HG03060 (cell line): ENCODE results near the gene P2RX4.
"Not testable (repeated sequence)": the region's sequence is repeated elsewhere in the genome, so short reads cannot be mapped to it uniquely, and the experiment has no call there.

Experiments used
- ATAC-seq: cut with Tn5 transposase; IDR thresholded peaks from one replicate; pipeline ENCODE4 v1.9.1; 2021; ENCODE audit warnings: low read depth, moderate number of reproducible peaks; ENCODE audit not compliant: unreplicated experiment

Gene P2RX4

GRCh38 chr12:121209624-121210572 is at the start of gene P2RX4:
TSS of gene P2RX4 (plus strand) at chr12:121210129. CDS start at chr12:121210165, 36 bp downstream.
- ATAC-seq, result peak; percentile 50

GRCh38 chr12:121162384-121162783 is 47.5 kb upstream of the P2RX4 start:
- no peak for ATAC-seq

DNA sequence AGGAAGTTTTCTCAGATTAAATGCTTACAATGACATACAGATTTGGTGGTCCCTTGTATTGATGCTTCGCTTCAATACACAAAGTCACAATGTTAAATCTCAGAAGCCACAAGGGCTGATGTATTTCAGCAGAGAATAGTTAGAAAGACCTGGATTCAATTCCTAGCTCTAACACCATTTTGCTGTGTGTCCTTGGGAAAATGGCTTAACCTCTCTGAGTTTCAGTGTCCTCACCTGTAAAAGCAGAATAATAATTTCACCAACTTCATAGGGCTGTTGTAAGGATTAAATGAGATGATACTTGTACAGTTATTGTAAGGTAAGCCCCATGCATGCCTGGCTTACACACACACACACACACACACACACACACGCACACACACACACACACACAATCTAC is 46.9 kb upstream of the P2RX4 start:
- ATAC-seq, result no peak

DNA sequence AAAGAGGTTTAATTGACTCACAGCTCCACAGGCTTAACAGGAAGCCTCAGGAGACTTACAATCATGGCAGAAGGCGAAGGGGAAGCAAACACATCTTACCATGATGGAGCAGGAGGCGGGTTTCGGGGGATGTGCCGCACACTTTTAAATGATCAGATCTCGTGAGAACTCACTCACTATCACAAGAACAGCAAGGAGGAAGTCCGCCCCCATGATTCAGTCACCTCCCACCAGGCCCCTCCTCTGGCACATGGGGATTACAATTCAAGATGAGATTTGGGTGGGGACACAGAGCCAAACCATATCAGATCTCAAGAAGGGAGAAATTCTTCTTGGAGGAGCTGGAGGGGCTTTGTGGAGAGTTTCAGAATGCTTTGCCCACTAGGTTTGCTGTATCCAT is 45.1 kb upstream of the P2RX4 start:
- ATAC-seq, result not testable (repeated sequence)

DNA sequence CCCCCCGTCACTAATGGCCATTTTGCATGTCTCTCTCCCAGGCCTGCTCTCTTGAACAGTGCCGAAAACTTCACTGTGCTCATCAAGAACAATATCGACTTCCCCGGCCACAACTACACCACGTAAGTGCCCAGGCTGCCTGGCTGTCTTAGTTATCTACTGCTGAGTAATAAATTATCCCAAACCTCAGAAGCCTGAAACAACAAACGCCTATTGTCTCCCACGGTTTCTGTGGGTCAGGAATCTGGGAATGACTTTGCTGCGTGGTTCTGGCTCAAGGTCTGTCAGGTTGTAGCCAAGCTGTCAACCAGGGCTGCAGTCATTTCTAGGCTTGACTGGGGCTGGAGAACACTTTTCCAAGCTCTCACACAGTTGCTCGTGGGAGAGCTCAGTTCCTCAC is 44.6 kb upstream of the P2RX4 start:
- ATAC-seq, result no peak

DNA sequence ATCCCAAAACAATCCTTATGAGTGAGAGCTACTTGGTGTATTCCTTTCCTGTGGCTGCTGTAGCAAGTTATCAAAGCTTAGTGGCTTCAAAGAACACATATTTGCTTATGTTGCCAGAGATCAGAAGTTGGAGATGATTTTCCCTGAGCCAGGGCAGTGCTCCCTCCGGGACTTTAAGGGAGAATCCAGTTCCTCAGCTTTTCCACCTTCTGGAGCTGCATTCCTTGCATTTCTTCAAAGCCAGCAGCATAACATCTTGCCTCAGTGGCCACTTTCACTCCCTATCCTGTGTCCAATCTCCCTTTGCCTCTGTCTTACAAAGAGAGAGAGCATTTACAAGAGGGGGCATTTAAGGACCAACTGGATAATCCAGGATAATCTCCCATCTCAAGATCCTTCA is 43.6 kb upstream of the P2RX4 start:
- no peak for ATAC-seq

- no peak for ATAC-seq
Observed at GRCh38 chr12:121167232-121167820, 42.6 kb upstream of the P2RX4 start.

DNA sequence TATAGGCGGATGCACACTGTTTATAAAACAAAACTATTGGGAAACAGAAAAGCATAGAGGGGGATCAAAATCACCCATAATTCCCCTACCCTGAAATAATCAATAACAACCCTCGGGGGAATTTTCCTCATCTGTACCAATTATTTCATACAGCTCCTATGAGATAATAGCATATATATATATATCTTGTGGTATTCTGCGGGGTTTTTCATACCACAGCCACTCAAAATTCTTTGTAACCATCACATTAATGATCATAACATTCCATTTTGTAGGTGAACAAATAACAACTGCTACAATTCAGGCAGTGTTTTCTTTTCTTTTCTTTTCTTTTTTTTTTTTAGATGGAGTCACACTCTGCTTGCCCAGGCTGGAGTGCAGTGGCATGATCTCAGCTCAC is 42.0 kb upstream of the P2RX4 start:
- ATAC-seq, result no peak

DNA sequence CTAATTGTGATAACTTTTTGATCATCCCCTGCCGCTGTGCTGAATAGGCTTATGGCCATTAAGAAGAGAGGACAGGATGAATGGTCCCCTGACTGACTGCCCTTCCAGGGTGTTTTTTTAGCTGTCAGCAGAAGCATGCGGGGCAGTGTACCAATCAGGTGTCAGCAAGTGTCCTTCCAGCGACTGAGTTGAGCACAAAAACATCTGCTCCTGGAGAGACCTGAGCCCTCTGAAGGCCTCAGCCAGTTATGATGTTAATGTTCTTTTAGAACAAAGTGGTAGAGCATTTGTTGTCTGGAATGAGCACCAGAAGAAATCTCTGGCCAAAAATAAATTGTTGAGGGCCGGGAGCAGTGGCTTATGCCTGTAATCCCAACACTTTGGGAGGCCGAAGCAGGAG is 39.8 kb upstream of the P2RX4 start:
- no peak for ATAC-seq

- no peak for ATAC-seq
Observed at GRCh38 chr12:121170611-121171260, 39.2 kb upstream of the P2RX4 start.

- ATAC-seq, result no peak
Observed at GRCh38 chr12:121172145-121172544, 37.8 kb upstream of the P2RX4 start.

DNA sequence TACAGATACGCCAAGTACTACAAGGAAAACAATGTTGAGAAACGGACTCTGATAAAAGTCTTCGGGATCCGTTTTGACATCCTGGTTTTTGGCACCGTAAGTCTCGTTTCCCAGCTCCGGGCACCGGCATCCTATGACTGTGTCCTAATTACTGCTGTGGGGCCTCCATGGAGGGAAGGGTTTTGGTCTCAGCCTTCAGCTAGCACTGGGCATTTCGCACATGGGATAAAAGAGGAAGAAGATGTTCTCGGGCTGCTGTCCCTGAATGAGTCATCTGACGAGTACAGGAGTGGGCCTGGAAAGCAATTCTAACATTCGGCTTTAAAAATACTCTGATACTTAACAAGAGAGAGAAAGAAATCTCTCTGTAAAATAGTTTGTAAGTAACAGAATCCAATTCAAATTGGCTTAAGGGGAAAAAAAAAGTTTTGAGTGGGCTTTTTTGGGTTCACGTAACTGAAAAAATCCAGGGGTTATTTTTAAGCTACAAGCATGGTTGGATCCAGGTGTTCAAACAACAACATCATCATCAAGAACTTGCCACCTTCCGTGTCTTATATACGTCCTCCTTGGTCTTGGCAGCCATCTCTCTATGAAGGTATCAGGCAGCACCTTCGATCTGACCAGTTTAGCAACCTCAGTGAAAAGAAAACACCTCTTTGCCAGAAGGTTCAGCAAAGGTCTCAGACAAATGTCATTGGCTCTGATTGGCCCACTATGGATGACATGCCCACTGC is 34.4 kb upstream of the P2RX4 start:
- ATAC-seq, result no peak

GRCh38 chr12:121176826-121177529 is 33.0 kb upstream of the P2RX4 start:
- ATAC-seq, result no peak

DNA sequence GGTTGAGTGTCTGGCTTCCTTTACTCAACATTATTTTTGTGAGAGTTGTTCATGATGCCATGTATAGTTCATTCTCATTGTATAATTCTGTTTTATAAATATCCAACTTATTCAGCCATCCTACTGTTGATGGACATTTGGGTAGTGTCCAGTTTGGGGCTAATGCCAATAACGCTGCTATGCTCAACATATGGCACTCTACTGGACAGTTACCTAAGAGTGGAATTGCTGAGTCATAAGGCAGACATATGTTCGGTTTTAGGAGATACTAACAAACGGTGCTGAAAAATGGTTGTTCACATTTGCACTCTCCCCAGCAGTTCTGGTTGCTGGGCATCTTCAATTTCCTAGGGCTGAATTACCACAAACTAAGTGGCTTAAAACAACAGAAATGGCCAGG is 28.7 kb upstream of the P2RX4 start:
- ATAC-seq, result no peak

GRCh38 chr12:121182222-121182893 is 27.6 kb upstream of the P2RX4 start:
- ATAC-seq, result no peak

DNA sequence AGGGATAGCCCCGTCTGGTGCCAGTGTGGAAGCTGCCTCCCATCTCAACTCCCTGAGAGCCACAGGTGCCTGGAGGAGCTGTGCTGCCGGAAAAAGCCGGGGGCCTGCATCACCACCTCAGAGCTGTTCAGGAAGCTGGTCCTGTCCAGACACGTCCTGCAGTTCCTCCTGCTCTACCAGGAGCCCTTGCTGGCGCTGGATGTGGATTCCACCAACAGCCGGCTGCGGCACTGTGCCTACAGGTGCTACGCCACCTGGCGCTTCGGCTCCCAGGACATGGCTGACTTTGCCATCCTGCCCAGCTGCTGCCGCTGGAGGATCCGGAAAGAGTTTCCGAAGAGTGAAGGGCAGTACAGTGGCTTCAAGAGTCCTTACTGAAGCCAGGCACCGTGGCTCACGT is 25.5 kb upstream of the P2RX4 start:
- no peak for ATAC-seq

GRCh38 chr12:121184984-121185889 is 24.7 kb upstream of the P2RX4 start:
- no peak for ATAC-seq

- no peak for ATAC-seq
Observed at GRCh38 chr12:121186826-121187225, 23.1 kb upstream of the P2RX4 start.

DNA sequence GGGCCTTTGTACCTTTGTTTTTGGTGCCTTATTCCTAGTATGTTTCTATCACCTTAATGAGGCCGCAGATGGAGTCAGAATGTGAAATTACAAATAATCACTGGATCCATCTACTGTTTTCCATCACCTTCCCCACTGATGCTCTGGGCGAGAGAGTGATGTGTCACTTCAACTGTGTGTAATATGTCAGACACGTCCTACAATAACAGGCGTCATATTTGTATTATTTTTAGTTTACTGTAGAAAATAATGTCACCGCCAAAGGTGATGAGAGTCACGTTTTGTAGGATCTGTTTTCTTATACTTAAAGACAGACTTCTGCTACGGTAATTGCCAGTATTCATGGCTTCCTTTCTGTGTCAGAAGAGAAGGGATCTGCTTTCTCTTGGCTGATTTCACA is 22.4 kb upstream of the P2RX4 start:
- no peak for ATAC-seq
